RCC 7860 (cell line): ENCODE results near the gene NCOA7.

Experiments used
- DNase-seq: peaks from one replicate; pipeline ENCODE4 v3.0.0-alpha.2; 2015; ENCODE audit warnings: low spot score
- FAIRE-seq: peaks from 2 replicates; lab custom pipeline; 2012; peaks lifted over from hg19 to GRCh38; lab: Jason Lieb, UNC

NCOA7 gene

GRCh38 chr6:125790358-125791150 is at the start of gene NCOA7:
Gene NCOA7, plus strand, starts transcription at chr6:125790960. Its CDS starts 24,395 bp downstream, at chr6:125815355.
- FAIRE-seq: no peak
- peak; percentile 37 for DNase-seq

GRCh38 chr6:125741336-125741735 is 49.4 kb upstream of the NCOA7 start:
- FAIRE-seq: no peak
- DNase-seq: no peak

GRCh38 chr6:125742024-125742423 is 48.7 kb upstream of the NCOA7 start:
- no peak for FAIRE-seq
- no peak for DNase-seq

GRCh38 chr6:125742464-125743120 is 48.2 kb upstream of the NCOA7 start:
- no peak for DNase-seq
- no peak for FAIRE-seq

- FAIRE-seq: no peak
- no peak for DNase-seq
These were observed 47.2 kb upstream of the NCOA7 start for GRCh38 chr6:125743604-125744003.

GRCh38 chr6:125745281-125746018 is 45.3 kb upstream of the NCOA7 start:
- DNase-seq (no peak), FAIRE-seq (no peak)

GRCh38 chr6:125746019-125746414 is 44.7 kb upstream of the NCOA7 start:
- no peak for DNase-seq

GRCh38 chr6:125746731-125747588 is 43.8 kb upstream of the NCOA7 start:
- DNase-seq: no peak
- FAIRE-seq: no peak

More at GRCh38 chr6:125746019-125746414, 44.7 kb upstream of the NCOA7 start:
- FAIRE-seq: no peak

GRCh38 chr6:125747589-125748405 is 43.0 kb upstream of the NCOA7 start:
- DNase-seq (no peak), FAIRE-seq (no peak)

- FAIRE-seq: no peak
- DNase-seq: no peak
These were observed 42.2 kb upstream of the NCOA7 start for GRCh38 chr6:125748406-125749172.

GRCh38 chr6:125749173-125749864 is 41.4 kb upstream of the NCOA7 start, which contains the start of gene HEY2:
Gene HEY2, plus strand, starts transcription at chr6:125749632. Its CDS starts 145 bp downstream, at chr6:125749777.
- DNase-seq (peak; percentile 63), FAIRE-seq (no peak)

GRCh38 chr6:125749865-125750691 is 40.7 kb upstream of the NCOA7 start:
- DNase-seq (no peak), FAIRE-seq (no peak)

- no peak for DNase-seq
- FAIRE-seq: no peak
These were observed 39.9 kb upstream of the NCOA7 start for GRCh38 chr6:125750692-125751333.

GRCh38 chr6:125751334-125751916 is 39.3 kb upstream of the NCOA7 start:
- DNase-seq (no peak), FAIRE-seq (no peak)

- DNase-seq (no peak), FAIRE-seq (no peak)
These were observed 38.0 kb upstream of the NCOA7 start for GRCh38 chr6:125752773-125753172.

GRCh38 chr6:125753218-125753936 is 37.4 kb upstream of the NCOA7 start:
- DNase-seq: no peak

More at GRCh38 chr6:125753218-125753936, 37.4 kb upstream of the NCOA7 start:
- FAIRE-seq: peak; percentile 52
